Measurements from ENCODE around the gene KRTAP9-2.
A peak's percentile ranks its signal among the peaks of the same experiment; 100 is the strongest.
"Not testable (repeated sequence)": the region's sequence is repeated elsewhere in the genome, so short reads cannot be mapped to it uniquely, and the experiment has no call there.

The KRTAP9-2 gene

DNA sequence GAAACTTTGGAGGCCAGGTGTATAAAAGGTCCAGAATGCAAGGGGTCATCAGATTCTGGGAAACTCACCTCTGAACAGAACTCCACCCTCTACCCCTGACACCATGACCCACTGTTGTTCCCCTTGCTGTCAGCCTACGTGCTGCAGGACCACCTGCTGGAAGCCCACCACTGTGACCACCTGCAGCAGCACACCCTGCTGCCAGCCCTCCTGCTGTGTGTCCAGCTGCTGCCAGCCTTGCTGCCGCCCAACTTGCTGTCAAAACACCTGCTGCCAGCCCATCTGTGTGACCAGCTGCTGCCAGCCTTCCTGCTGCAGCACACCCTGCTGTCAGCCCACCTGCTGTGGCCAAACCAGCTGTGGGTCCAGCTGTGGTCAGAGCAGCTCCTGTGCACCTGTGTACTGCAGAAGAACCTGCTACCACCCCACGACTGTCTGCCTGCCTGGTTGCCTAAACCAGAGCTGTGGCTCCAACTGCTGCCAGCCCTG lies 11.5 kb downstream of the KRTAP9-2 start, which contains the start of gene KRTAP9-8:
TSS of gene KRTAP9-8 (plus strand) at position 51 of the 489 bp plus-strand sequence. CDS start at position 104, 53 bp downstream.
- DNase-seq: peak; percentile 9

DNA sequence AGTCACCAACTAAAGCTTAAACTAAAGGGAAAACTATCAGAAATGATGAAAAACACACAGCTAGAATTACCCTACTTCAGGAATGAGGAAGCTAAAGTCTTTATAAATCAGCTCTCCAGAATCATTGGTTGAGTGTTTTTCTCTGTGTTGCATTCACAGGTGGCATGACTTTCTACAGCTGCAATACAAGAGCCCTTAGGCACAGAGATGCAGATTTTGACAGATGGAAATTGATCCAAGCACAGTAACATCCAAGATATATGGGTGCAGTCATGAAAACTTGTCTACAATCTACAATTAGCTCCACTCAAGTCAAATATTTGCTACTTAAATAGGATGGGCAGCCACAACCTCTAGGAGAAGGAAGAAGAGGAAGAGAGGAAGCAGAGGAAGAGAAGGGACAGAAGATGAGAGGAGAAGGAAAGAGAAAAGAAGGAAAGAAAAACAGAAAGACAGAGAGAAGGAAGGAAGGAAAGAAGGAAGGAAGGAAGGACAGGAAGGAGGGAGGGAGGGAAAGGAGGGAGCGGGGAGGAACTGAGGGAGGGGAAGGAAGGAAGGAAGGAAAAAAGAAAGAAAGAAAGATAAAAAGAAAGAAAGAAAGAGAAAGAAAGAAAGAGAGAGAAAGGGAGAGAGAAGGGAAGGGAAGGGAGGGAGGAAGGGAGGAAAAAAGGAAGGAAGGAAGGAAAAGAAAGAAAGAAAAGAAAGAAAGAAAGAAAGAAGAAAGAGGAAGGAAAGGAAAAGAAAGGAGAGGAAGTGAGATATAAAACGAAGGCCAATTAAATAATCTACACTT lies 20.7 kb downstream of the KRTAP9-2 start:
- DNase-seq: not testable (repeated sequence)

DNA sequence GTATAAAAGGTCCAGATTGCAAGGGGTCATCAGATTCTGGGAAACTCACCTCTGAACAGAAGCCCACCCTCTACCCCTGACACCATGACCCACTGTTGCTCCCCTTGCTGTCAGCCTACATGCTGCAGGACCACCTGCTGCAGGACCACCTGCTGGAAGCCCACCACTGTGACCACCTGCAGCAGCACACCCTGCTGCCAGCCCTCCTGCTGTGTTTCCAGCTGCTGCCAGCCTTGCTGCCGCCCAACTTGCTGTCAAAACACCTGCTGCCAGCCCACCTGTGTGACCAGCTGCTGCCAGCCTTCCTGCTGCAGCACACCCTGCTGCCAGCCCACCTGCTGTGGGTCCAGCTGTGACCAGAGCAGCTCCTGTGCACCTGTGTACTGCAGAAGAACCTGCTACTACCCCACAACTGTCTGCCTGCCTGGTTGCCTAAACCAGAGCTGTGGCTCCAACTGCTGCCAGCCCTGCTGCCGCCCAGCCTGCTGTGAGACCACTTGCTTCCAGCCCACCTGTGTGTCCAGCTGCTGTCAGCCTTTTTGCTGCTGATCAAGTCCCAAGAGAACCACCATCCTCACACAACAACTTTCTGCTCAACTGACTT lies 23.3 kb downstream of the KRTAP9-2 start, which contains the start of gene KRTAP9-4:
TSS of gene KRTAP9-4 (plus strand) at position 51 of the 604 bp plus-strand sequence. CDS start at position 85, 34 bp downstream.
- DNase-seq: not testable (repeated sequence)

DNA sequence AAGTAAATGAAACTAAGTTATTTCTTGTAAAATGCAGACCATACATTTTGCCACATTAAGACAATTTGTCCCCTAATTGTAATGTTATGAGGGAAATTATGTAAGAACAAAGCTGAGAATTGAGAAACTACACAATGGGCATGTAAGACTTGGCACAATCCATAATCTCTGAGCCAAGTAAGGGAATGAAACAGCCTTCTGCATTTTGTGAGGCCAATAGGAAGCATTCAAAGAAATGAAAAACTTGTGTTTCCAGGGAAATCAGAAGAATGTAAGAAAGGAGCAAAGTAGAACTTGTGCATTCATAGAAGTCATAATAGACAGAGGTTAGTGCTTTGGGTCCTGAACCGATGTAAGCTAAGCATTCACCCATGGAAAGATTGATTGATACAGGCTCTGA lies 24.8 kb downstream of the KRTAP9-2 start:
- DNase-seq: no peak

DNA sequence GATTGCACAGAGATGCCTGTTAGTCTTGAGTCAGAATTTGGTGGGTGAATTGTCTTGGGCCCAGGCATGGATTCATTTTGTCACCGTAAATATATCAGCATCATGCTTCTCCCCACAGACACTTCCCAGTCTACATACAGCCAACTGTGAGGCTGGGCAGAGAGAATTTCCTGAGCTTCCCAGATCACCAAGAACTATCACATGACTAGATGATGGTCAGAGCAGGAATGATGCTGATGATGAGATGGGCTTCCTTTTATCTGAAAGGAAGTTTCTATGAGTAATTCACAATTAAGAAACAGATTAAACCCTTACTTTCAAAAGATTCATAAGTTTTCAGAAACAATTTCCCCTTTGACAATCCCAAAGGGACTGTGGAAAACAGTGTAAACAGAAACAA lies 28.4 kb downstream of the KRTAP9-2 start:
- DNase-seq: no peak

DNA sequence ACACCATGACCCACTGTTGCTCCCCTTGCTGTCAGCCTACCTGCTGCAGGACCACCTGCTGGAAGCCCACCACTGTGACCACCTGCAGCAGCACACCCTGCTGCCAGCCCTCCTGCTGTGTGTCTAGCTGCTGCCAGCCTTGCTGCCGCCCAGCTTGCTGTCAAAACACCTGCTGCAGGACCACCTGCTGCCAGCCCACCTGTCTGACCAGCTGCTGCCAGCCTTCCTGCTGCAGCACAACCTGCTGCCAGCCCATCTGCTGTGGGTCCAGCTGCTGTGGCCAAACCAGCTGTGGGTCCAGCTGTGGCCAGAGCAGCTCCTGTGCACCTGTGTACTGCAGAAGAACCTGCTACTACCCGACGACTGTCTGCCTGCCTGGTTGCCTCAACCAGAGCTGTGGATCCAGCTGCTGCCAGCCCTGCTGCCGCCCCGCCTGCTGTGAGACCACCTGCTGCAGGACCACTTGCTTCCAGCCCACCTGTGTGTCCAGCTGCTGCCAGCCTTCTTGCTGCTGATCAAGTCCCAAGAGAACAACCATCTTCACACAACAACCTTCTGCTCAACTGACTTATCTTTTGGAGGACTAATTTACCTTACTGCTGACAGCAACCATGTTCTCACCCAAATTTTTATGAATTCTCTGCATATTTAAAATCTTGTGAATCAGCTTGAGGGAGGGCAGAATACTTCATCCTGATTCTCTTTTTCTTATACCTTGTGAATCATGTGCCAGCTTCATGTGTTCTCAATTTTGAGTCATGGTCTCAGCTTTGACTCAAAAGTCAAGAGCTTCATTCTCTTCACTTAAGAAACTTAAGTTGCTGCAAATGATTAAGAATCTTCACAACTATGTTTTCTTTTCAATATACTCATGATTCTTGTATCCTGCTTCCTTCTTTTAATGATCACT lies 29.2 kb downstream of the KRTAP9-2 start, which contains the start of gene KRTAP9-9:
TSS of gene KRTAP9-9 (plus strand) at position 4 of the 910 bp plus-strand sequence.
- DNase-seq: not testable (repeated sequence)

DNA sequence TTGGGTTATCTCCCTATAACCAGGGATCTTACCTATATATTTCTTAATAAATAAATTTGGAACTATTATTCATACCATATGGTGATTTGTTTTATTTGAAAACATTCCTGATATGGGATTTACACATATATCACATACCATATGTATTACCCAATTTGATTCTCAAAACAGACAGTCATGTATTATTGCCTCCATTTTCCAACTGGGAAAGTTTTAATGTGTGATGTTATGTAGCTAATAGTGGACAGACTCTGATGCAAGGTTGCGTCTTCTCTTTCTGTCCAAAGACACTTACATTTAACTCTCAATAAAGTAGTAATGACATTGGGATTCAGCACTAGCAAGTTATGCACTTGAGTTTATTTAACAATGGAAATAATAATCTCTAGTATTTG lies 29.8 kb downstream of the KRTAP9-2 start:
- no peak for DNase-seq

DNA sequence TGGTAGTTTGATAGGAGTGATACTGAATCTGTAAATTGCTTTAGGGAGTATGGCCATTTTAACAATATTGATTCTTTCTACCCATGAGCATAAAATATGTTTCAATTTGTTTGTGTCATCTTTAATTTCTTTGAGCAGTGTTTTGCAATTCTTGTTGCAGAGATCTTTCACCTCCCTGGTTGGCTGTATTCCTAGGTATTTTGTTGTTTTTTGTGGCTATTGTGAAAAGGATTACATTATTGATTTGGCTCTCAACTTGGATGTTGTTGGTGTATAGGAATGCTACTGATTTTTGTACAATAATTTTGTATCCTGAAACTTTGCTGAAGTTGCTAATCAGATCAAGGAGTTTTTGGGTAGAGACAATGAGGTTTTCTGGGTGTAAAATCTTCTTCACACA lies 32.0 kb downstream of the KRTAP9-2 start:
- no peak for DNase-seq

DNA sequence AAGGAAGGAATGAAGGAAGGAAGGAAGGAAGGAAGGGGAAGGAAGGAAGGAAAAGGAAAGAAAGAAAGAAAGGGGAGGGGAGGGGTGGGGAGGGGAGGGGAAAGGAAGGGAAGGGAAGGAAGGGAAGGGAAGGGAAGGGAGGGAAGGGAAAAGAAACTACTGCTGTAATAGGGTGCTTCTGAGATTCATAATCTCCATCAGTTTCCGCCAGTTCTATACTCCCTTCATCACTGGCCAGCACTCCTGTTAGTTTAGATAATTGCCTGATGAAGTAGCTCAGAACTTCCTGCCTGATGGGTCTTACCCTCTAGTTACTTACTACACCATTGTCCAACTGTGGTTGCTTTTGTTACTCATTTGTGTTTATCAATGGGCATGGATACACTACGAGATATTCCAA lies 36.8 kb downstream of the KRTAP9-2 start:
- no peak for DNase-seq

DNA sequence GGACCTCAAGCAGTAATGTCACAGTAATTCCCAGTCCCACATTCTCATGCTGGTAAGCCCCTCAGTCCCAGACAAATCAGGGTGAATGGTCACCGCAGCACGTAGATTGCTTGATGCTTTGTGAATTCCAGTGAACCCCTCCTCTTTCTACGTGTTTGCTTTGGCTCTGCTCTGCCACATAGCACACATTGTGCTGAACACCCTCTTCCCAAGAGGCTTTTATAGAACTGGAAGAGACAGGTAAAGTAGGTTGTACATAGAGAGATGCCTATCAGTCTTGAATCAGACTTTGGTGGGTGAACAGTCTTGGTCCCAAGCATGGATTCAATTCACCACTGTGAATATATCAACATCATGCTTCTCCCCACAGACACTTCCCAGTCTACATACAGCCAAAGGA lies 38.2 kb downstream of the KRTAP9-2 start:
- DNase-seq: no peak

DNA sequence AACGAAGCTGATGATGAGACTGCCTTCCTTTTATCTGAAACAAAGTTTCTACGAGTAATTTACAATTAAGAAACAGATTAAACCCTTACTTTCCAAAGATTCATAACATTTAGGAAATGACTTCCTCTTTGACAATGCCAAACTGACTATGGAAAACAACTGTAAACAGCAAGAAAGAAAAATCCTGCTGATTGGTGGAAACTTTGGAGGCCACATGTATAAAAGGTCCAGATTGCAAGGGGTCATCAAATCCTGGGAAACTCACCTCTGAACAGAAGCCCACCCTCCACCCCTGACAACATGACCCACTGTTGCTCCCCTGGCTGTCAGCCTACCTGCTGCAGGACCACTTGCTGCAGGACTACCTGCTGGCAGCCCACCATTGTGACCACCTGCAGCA lies 38.6 kb downstream of the KRTAP9-2 start, which contains the start of gene KRTAP9-6:
TSS of gene KRTAP9-6 (plus strand) at position 301 of the 400 bp plus-strand sequence. CDS start at position 301, 0 bp downstream.
- DNase-seq: no peak

DNA sequence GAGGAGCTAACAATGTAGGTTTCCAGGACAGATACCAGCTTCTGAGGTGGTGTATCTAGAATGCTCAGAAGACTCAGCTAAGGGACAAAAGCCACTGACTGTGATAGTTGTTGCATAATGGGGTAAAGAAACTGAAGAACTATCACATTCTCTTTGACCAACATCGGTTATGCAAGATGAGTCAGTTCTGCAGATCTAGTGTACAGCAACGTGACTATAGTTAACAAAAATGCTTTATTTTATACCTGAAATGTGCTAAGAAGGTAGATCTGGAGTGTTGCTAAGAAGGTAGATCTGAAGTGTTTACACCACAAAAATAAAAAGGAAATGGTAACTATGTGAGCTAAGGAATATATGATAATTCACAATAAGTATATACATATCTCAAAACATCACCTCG lies 41.3 kb downstream of the KRTAP9-2 start:
- DNase-seq: no peak

DNA sequence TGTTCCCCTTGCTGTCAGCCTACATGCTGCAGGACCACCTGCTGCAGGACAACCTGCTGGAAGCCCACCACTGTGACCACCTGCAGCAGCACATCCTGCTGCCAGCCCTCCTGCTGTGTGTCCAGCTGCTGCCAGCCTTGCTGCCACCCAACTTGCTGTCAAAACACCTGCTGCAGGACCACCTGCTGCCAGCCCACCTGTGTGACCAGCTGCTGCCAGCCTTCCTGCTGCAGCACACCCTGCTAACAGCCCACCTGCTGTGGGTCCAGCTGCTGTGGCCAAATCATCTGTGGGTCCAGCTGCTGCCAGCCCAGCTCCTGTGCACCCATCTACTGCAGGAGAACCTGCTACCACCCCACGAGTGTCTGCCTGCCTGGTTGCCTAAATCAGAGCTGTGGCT lies 44.9 kb downstream of the KRTAP9-2 start:
- not testable (repeated sequence) for DNase-seq

DNA sequence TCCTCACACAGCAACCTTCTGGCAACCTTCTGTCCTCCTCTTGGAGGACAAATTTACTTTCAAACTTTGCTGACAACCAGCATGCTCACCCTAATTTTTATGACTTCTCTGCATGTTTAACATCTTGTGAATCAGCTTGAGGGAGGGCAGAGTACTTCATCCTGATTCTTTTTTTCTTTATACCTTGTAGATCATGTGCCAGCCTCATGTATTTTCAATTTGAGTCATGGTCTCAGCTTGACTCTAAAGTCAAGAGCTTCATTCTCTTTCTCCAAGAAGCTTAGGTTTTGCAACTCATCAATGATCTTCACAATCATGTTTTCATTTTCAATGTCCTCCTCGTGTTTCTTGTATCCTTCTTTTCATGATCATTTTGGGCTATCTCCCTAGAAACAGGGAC lies 45.4 kb downstream of the KRTAP9-2 start:
- no peak for DNase-seq

DNA sequence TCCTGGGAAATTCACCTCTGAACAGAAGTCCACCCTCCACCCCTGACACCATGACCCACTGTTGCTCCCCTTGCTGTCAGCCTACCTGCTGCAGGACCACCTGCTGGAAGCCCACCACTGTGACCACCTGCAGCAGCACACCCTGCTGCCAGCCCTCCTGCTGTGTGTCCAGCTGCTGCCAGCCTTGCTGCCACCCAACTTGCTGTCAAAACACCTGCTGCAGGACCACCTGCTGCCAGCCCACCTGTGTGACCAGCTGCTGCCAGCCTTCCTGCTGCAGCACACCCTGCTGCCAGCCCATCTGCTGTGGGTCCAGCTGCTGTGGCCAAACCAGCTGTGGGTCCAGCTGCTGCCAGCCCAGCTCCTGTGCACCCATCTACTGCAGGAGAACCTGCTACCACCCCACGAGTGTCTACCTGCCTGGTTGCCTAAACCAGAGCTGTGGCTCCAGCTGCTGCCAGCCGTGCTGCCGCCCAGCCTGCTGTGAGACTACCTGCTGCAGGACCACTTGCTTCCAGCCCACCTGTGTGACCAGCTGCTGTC lies 49.3 kb downstream of the KRTAP9-2 start, which contains the start of gene KRTAP9-7:
TSS of gene KRTAP9-7 (plus strand) at position 51 of the 543 bp plus-strand sequence. CDS start at position 51, 0 bp downstream.
- not testable (repeated sequence) for DNase-seq
